NCI-H510A (cell line): ENCODE results near the gene LARGE2.

Source experiments
- DNase-seq: peaks from one replicate; lab custom pipeline; 2025; lab: John Stamatoyannopoulos, UW

Gene LARGE2

GRCh38 chr11:45922425-45923082 is at the start of gene LARGE2:
TSS of gene LARGE2 (plus strand) at chr11:45922656. CDS start at chr11:45922883, 227 bp downstream.
- DNase-seq: peak; percentile 21

DNA sequence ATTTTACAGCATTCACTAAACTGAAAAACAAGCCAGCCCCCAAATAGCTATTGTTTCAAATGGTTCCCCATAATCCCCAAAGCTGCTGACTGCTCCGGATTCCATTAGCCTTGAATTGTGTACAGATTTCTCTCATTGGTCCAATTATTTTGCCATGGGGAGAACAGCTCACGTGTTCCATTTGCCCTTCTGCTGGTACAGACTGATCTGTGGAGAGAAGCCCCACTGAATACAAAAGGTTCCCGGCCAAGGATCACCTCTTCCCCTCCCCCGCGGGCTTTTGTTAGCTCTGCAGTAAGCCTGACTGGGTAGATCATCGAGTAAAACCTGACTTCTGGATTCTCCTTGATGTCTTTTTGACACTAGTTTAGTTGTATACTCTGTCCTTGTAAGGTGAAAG is 46.1 kb upstream of the LARGE2 start:
- no peak for DNase-seq

DNA sequence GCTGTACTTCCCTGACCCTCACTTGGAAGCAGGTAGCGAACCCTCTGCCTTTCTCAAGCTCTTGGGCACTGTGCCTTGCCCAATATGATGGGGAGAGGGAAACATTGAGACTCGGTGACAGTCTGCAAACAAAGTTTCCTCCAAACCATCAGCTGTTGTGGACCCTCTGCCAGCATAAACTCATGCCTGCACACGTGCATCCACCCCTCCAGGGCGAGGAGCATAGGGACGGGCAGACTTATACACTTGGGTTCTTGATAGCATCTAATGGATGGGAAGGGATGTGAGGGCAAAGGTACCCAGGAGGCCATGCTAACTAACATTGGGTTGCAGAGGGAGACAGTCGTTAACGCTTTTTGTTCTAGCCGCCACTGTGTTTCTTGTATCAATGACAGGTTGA is 45.2 kb upstream of the LARGE2 start:
- DNase-seq: no peak

GRCh38 chr11:45877845-45878244 is 44.6 kb upstream of the LARGE2 start:
- DNase-seq: no peak

- DNase-seq: no peak
These were observed 42.4 kb upstream of the LARGE2 start for GRCh38 chr11:45879803-45880686.

DNA sequence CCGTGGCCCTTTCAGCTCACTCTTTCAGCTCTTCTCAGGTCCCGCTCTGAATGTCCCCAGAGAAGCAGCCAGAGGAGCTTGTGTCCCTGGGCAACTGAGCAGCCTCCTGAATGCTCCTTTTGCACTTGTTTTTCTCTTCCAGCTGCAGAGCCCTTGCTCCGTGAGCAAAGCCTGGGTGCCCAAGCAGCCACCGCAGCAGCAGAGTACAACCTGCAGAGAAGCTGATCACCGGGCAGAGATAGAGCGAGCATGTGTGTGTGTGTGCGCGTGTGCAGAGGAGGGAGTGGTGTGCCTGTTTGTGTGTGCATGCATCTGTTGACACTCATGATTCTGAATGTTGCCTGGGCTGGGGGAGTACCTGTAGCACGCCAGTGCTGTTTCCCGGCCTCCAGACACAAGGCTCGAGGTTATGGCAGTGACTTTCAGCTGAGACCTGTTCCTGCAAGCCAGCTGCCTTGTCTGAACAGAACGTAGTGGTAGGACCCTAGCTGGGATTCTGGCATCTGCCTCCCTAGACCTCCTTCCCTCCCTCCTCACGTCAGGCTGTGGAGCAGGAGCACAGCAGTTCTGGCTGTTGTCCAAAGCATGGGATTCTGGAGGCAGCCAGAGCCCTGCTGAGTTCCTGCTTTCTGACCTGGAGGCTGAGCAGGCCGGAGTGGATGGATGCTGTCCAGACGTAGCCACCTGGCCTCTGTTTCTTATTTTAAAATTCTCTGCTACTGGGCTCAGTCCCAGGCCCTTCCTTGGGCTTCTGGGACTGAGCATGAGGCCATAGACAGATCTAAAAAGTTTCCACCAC is 41.5 kb upstream of the LARGE2 start:
- DNase-seq: no peak

GRCh38 chr11:45881708-45882368 is 40.6 kb upstream of the LARGE2 start:
- no peak for DNase-seq

DNA sequence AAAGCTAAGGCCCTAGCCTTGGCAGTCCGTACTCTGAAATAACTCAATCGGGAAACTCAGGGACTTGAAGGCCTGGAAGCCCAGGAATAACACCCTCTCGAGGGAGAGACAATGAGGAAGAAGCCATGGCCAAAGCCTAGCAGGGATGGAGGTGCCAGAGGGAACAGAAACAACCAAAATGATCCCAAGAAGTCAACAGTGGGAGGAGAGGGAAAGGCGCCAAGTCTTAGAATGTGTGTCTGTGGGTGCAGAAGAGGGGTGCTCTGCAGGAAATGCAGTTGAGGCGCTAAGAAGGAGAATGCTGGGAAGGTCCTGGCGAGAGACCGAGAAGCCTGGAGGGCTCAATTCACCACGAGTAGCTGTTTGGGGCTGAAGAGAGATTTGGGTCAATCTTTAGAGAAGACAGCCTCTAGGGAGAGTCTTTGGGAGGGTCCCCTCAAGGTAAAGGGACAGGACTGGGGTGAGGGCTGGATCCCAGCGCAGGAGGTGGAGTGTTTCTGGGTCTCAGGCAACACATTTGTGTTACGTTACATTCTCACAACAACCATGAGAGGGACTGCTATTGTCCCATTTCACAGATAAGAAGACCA is 37.8 kb upstream of the LARGE2 start:
- DNase-seq: no peak

DNA sequence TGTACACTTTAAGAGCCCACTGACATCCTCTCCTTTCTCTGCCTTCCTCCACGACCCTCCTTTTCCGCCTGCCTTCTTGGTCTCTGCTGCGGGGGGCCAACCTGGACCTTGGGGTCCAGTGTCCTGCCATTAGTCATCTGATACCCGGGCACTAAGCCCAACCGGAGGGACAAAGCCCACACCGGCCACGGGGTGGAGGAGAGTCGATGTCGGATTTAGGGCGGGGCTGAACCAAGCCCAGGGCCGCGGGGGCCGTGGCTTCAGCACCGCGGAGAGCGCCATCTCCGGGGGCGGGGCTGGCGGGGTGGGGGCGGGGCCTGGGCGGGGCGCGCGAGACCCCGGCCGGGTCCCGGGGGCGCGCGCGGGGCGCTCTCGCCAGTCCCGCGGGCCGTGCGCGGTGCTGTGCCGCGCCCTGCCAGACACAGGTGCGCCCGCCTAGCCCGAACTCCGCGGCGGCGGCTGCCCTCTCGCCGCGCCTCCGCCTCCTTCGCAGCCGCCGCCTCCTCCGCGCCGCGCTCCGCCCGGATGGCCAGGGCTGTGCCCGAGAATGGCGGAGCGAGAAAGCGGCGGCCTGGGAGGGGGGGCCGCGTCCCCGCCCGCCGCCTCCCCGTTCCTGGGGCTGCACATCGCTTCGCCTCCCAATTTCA is 37.1 kb upstream of the LARGE2 start, which contains the start of gene MAPK8IP1:
MAPK8IP1 (plus strand) TSS at position 378 of the 647 bp plus-strand sequence; CDS start at position 548, 170 bp downstream.
- peak; percentile 25 for DNase-seq

GRCh38 chr11:45885921-45886721 is 36.3 kb upstream of the LARGE2 start:
- DNase-seq: no peak

DNA sequence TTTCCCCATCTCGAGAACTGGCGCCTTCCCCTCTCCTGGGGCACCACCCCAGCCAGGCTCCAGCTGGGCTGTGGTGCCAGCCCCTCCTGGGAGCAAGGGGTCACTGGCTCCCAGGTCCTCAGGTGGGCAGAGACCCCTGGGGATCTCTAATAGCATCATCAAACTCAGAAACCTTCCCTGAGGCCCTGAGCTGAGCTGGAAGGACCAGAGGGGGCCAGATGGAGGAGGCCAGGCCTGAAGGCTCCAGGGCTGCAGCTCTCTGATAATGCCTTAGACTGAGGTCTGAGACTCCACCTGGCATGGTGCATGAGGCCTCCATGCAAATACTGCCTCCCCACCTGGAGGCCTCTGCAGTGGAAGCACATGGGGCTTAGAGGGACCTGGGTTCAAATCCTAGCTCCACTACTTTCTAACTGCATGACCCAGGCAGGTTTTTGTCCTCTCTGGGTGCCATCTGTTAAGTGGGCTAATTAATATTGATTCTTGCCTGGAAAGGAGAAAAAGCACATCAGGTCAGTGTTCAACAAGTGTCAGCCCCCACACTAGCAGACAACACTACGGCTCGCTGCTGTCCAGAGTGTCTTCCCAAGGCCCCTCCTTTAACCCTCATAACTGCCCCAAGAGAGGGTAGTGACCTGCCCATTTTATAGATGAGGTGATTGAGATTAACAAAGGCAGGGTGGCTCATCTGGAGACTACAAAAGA is 35.5 kb upstream of the LARGE2 start:
- DNase-seq: no peak

DNA sequence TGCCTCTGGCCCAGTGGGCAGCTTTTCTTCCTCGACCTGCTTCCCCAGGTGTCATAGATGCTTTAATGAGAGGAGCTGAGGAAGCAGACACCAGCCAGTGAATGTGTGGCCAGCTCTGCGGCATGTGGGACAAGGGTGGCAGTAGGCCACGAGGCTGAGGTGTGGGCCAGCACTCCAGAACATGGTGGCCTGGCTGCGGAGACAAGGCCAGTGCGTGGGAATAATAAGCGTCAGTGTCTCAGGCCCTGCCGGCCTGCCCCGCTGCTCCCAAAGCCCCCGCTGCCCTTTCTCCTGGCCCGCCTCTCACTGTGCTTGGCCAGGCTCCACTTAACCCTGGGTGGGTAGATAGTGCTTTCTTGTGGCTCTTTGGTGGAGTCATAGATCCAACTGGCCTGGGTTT is 34.9 kb upstream of the LARGE2 start:
- no peak for DNase-seq

DNA sequence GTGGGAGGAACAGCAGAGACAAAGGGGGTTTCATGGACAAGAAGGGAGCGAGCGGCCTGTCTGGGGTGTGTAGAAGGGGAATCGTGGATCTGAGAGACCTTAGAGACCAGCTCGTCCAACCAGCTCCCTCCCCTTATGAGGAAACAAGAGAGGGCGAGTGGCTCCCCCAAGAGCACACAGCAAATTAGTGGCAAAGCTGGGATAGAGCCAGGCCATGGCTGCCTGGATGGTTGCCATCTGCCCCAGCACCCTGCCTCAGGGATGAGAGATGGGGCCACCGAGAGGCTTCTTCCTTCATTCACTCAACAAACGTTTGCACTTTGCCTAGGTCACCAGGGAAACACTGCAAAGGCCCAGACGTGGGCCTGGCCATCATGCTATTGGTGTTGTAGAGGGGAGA is 32.9 kb upstream of the LARGE2 start:
- no peak for DNase-seq

- DNase-seq: no peak
These were observed 32.5 kb upstream of the LARGE2 start for GRCh38 chr11:45889966-45890365.

DNA sequence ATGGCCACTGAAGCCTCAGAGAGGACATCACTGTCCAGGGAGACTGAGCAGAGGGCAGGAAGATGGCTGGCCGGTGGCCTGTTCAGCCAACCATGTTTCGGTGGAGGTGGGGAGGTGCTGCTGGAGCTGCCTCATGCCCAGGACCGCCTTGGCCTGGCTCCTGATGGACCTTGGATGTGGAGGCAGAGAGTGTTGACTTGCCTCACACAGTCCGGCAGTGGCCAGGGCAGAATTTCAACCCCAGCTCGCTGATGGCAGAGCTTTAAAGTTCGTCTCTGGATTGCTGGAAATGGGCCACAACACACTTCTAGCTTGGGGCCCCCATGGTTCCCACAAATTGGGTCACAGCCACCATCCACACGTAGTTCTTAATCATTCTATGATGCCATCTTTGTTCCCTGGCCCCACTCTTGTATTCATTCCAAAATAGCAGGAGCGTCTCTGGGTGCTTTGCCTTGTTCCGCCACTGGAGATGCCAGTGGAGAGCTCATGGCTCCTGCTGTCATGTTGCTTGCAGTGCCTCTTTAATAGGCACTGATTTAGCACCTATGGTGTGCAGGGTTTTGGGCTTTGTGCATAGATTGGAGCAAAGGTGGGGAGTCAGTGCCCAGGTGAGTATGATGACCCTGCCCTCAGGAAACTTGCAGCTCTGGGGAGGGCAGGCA is 31.4 kb upstream of the LARGE2 start:
- no peak for DNase-seq

- DNase-seq: no peak
These were observed 29.6 kb upstream of the LARGE2 start for GRCh38 chr11:45892856-45893255.

GRCh38 chr11:45894555-45895247 is 27.8 kb upstream of the LARGE2 start:
- no peak for DNase-seq

GRCh38 chr11:45895553-45896259 is 26.8 kb upstream of the LARGE2 start:
- DNase-seq: no peak
